ENCODE results near the gene KRT73. TPM values are rescaled to one million over a fixed set of nuclear protein-coding genes. Genes with fewer than 3 reads are reported as not detected.

KRT73 gene
- total RNA-seq, 1 donor from 2014 or later, result not detected

DNA sequence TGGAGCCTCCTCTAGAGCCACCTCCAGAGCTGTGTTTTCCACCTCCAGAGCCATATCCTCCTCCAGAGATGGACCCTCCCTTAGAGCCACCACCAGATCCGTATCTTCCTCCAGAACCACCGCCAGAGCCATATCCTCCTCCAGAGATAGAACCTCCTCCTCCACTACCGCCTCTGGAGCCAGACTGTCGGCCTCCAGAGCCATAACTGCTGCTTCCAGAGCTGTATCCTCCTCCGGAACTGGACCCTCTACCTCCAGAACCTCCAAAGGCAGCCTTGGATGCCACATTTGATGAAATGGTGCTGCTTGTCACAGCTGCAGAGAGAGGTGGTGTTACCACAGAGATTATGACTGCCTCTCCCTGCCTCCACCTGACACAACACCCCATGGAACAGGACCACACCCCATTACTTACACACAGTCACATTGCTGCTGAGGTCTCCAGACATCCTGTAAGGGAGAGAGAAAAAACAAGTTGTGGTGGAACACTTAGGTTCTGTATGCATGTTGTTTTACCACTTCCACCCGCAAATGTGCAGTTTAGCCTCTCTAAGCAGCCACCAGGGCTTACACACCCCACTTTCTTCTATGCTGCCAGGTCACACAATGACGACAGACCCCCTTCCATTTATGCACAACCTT, 26.9 kb upstream of the KRT73 start:
- DNase-seq, result no peak

DNA sequence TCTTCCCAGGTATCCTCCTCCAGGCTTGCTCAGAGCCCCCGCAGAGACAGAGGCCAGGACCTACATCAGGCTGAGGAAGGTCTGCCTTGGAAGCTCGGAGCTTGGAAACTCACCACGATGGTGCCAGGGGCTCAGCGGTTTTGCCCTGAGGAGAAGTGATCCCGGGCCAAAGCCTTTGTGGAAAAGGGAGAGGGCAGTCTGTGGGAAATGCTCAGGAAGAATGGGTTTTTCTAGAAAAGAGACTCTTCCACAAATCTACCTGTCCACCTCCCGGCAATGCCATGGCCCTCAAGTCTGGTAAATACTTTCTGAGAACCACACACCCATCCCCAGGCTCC, 25.7 kb upstream of the KRT73 start:
- no peak for DNase-seq

DNA sequence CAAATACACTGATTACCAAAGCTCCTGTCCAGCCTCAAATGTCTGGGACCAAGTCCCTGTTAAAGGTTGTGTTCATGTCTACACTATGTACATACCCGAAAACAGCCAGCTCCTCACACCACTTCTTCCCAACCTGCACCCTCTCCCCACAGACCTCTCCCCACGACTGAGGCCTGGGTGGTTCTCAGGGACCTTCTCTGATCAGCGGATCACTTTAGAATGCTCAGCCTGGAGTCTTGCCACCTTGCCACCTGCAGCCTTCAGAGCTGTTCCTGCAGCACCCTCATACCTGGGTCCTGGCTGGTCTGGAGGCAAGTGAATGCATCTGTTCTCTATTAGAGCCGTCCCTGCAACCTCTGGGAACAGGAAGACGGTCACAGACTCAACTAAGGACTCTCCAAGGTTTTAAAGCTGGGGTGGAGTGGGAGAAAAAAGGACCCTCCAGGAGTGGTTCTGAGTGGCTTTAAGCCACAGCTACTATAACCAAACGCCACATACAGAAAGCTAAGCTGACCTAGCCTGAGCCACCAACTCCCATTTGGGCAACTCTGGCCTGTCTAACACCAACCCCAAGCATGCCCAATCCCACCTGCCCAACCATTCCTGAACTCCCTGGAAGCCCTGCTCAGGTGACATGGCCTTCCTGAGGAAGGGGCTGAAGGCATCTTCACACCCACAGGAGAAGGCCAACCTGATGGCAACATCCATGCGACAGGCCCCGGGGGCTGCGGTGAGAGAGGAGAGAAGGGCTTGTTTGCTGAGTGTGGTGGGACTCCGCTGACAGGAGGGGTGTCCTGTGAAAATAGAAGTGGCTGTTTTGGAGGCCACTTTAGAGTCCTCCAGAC, 25.1 kb upstream of the KRT73 start:
- no peak for DNase-seq

DNA sequence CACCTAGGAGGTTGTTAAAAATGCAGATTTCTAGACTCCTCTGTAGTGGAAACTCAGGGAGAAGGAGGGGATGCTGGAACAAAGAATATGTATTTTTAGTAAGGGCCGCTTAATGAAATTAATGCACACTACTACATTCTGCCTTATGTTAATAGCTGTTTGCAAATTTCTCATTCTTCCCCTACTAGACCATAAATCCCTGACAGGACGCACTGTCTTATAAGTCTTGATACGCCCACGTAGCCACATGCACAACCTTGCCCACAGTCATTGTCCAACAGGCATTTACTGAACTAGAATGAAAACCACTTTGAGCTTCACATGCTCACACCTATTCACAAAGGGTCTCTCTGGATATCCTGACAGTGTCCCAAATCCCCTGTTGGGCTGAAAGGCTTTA, 23.1 kb upstream of the KRT73 start:
- no peak for DNase-seq

GRCh38 chr12:52637299-52637698, 18.9 kb upstream of the KRT73 start:
- no peak for DNase-seq

- DNase-seq, result no peak
Measured at GRCh38 chr12:52636592-52637258, 18.4 kb upstream of the KRT73 start.

- DNase-seq, result no peak
Measured at GRCh38 chr12:52636189-52636588, 17.8 kb upstream of the KRT73 start.

- no peak for DNase-seq
Measured at GRCh38 chr12:52634266-52635056, 16.1 kb upstream of the KRT73 start.

DNA sequence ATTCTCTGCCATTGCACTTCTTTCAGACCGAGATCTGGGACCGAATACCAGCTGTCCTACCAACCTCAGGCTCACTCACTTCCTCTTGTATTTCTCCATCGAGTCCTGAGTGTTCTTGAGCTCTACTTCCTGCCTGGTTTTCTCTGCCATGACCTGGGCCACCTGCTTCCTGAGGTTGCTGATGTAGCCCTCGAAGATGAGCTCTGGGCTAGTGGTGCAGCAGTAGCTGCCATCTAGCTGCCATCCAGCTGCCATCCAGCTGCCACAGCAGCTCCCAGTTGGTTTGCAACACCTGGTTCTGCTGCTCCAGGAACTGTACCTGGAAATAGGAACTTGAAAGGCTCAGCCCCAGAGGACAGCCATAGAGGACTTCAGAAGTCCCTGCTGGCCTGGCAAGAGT, 15.0 kb upstream of the KRT73 start:
- no peak for DNase-seq

GRCh38 chr12:52632656-52633055, 14.3 kb upstream of the KRT73 start:
- no peak for DNase-seq

DNA sequence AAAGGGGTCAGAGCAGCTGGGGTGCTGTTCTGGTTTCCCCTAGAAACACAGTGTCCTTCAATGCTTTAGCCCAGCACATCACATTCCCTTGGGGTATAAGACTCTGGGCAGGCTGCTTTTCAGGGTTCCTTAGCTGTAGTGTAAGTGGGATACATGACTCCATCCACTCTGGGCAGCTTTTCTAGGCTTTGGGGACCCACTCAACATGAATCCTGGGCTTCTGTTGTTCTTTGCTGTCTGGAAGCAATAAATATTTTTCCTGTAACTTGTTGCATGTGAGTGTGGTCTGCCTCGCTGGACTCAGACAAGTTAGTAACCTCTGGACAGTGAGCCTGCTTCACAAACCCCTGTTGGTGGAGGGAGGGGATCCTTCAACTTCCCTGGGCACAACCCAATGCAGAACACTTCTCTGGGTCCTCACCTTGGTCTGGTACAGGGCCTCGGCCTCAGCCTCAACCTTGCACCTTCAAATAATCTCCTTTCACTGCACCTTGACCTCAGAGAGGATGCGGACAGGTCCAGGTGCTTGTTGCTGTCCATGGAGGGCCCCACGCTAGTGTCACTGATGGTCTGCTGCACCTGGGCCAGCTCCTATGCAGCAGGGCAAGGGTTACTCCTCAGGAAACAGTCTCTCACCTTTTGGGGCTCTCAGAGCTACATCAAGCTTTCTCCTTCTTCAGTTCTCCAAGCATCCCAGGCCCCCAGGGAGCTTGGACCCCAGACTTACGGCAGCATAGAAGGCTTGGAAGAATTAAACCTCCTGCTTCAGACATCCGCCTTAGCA, 13.5 kb upstream of the KRT73 start:
- no peak for DNase-seq

DNA sequence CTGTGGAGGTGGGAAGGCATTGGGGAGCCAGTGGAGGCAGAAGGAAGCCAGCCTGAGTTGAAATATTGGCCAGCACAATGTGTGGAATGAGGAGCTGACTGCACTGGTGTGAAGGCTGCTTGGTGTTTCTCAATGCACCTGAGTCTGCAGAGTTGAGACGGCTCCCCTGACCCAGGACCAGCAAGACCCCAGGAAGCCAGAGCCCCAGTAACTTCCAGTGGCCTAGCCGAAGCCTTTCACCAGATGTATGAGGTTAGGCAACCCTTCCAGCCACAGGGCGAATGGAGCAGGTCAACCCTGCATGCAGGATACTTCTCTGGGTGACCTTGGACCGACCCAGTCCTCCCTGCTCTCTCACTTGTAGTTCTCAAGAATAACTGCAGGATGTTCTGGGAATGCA, 12.9 kb upstream of the KRT73 start:
- DNase-seq, result no peak

GRCh38 chr12:52630599-52631200, 12.3 kb upstream of the KRT73 start:
- DNase-seq, result no peak

GRCh38 chr12:52630008-52630500, 11.7 kb upstream of the KRT73 start:
- DNase-seq, result no peak

DNA sequence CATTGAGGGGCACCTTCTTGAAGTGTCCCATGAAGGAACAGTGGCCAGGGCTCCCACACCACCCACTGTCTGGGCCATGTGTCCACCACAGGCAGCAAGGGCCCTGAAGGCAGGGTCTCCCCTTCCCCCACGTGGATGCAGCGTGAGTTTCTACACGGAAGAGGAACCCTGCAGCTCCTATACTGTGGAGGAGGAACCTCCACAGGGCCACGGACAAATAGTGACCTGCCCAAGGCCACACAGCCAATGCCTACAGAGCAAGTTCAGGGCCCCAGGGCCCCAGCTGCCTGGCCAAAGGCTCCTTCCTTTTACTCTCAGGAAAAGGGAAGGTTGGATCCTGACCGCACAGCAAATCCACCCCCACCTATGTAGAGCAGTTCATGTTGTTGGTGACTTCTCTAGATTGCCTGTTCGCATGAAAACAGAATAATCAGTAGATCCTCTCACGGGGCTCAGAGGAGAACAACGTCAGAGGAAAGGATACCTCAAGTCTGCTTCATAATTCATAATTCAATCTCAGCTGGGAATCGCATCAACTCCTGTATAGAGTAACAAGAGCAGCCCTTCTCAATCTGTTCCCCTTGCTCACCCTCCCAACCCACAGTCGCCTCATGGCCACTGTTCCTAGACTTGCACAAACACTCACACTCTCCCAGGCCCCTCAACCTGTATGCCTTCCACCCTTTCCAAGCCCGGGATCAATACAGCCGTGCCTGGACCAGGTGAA, 11.1 kb upstream of the KRT73 start:
- DNase-seq, result no peak

- no peak for DNase-seq
Measured at GRCh38 chr12:52628841-52629240, 10.5 kb upstream of the KRT73 start.

- no peak for DNase-seq
Measured at GRCh38 chr12:52628111-52628507, 9.8 kb upstream of the KRT73 start.

DNA sequence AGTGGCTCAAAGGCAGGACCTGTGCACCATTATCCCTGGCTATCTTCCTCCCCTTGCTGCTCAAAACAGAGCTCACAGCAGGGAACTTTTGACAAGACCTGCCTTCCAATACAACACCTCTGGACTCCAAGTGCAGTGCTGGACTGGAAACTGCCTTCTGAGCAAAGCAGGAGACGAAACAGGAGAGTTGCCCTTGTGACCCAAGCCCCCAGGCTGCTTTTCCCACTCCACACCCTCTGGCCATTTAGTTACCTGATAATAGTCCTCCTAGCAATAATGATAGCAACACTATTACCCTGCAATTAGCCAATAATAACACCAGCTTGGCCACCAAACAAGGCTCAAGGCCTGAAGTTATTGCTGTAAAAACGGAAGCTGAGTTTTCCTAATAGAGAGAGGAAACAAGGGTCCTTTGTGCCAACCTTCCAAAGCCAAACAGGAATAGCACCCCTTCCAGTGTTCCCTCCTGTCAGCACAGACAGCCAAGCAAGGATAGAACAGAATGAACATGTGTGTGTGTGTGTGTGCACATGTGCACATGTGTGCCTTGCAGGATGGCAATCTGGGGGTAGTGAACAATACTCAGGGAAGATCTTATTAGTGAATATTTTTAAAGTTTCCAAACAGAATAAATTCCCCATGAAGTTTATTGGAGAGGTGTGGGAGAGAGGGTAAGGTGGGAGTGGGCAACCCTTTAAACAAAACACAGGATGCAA, 9.2 kb upstream of the KRT73 start:
- no peak for DNase-seq

GRCh38 chr12:52622349-52622748, 4.0 kb upstream of the KRT73 start:
- DNase-seq, result no peak

- no peak for DNase-seq
Measured at GRCh38 chr12:52618866-52619265, 507 bp upstream of the KRT73 start.

All from dermis blood vessel endothelial cell (primary cell).